Stimulated activated CD4-positive, alpha-beta T cell treated with anti-CD3 and anti-CD28 coated beads, Interleukin-12 subunit alpha, Interleukin-12 subunit beta, amount 100 ng/mL, for 24 hours (primary cell): Measurements from ENCODE around the gene DEFB113.
"Not testable (repeated sequence)": the region's sequence is repeated elsewhere in the genome, so short reads cannot be mapped to it uniquely, and the experiment has no call there.

Source experiments
- DNase-seq, 2 experiments: peaks; one replicate each; pipeline ENCODE4 v3.0.0-alpha.2; 2020; ENCODE audit warnings: low read depth in 2 of 2

DEFB113 gene

GRCh38 chr6:49969605-49970004 is at the start of gene DEFB113:
DEFB113 (minus strand) TSS chr6:49969625; CDS start chr6:49969625, 0 bp downstream.
- no peak for DNase-seq

DNA sequence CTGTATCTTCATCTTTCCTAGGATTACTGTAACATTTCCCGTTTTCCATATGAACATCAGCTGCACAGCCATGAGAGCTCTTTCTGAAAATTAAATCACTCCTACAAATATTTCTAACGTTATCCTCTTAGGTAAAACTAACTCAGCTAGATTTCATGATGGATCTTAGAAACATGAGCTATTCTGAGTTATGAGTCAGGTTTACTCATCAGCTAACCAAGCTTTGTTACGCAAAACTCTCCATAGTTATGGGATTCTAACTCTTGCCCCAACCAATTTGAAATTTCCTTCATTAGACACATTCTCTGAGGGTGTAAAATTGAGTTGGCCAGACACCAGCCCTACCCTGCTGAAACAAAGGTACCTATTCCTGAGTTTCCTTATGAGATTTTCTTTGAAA is 38.4 kb upstream of the DEFB113 start:
- no peak for DNase-seq

- no peak for DNase-seq
Observed at GRCh38 chr6:50003139-50003538, 33.7 kb upstream of the DEFB113 start.

- DNase-seq, result no peak
Observed at GRCh38 chr6:49995278-49995677, 25.9 kb upstream of the DEFB113 start.

- DNase-seq, result no peak
Observed at GRCh38 chr6:49988900-49989299, 19.5 kb upstream of the DEFB113 start.

GRCh38 chr6:49987749-49988148 is 18.3 kb upstream of the DEFB113 start:
- no peak for DNase-seq

DNA sequence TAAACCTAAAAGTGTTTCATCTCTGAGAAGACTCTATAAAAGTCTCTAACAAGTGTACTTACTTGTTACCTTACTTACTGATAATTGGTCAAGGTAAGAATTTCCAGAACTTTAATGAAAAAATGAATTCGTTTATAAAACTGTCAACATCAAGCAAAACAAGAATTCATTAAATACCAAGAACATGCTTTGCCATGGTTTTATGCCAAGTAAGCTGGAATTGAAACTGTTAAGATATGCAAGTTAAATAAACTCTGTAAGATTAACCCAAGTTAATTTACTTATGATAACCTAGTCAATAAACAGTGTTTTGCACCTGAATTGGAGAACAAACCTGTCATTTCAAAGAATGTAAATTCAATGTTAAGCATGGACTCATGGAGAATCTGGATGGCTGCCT is 17.1 kb upstream of the DEFB113 start:
- DNase-seq, result no peak

DNA sequence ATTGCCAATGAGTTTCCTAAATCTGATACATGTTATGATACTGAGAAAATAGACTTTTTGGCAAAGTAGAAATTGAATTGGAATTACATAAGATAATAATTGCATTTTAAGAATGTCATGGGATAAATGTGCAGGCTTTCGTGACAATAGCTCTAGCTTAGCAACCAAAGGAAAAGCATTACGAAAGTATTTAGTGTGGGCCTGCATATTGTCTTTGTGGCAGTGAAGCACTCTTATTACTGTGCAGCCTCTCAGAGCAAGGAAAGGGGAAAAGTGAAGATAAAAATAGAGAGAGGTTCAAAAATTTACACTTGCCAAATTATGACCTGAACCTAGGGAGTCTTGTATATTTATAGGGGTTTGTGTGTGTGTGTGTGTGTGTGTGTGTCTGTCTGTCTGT is 12.6 kb upstream of the DEFB113 start:
- no peak for DNase-seq

GRCh38 chr6:49980898-49981297 is 11.5 kb upstream of the DEFB113 start:
- no peak for DNase-seq

- DNase-seq, result no peak
Observed at GRCh38 chr6:49979584-49979983, 10.2 kb upstream of the DEFB113 start.

GRCh38 chr6:49978332-49979226 is 9.2 kb upstream of the DEFB113 start:
- DNase-seq, result no peak

- DNase-seq, result no peak
Observed at GRCh38 chr6:49966823-49967222, 2.6 kb downstream of the DEFB113 start.

GRCh38 chr6:49966334-49966733 is 3.1 kb downstream of the DEFB113 start:
- no peak for DNase-seq

DNA sequence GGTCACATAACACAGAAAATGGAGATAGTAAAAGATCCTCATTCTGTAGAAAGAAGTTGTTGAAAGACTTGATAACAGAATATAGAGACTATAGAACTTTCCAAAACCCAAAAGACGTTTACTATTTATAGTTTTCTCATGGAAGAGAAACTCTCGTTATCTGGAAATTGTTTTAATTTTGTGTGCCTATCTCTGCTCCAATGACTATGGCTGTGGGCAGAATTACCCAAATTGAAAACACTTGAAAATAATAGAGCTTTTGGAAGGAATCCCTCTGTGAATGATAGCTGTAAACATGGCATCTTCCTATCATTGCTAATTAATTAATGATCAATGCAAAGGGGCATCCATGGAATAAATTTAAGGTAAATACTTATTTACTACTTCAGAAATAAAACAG is 5.4 kb downstream of the DEFB113 start, which contains the start of gene DEFB114:
DEFB114 (minus strand) TSS at position 101 of the 400 bp plus-strand sequence; CDS start at position 42, 59 bp downstream.
- no peak for DNase-seq

DNA sequence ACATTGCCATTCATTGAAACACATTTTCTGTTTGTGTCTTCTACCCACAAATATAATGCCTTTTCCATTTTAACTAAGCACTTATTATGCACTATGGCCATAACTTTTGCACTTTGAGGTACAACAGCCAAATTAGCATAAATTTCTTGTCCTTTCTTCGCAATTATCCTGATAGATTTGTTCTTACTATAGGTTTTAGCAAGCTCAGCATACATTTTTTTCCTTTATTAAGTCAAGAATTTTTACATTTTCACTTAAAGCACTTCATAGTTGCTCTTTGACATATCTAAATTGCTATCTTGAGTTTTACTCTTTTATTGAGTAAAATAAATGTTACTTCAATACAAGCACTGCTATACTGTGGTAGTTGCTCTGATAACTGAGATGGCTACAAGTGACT is 11.2 kb downstream of the DEFB113 start:
- DNase-seq, result no peak

DNA sequence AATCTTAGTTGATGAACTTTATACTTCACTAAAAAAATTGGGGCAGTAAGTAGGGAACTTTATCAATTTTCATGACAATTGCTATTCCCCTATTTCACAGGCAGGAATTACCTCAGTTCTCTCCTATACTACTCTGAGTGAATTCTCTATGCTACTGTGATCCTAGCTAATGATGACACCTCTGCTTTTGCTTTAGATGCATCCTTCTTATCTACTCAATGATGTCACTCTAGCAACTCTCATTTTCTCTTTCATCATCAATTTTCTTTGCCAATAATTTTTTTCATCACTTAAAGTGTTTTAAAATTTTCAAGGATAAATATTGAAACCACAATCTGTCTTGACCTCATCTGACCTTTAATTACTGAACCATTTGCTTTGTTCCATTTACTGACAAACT is 13.6 kb downstream of the DEFB113 start:
- DNase-seq, result no peak

DNA sequence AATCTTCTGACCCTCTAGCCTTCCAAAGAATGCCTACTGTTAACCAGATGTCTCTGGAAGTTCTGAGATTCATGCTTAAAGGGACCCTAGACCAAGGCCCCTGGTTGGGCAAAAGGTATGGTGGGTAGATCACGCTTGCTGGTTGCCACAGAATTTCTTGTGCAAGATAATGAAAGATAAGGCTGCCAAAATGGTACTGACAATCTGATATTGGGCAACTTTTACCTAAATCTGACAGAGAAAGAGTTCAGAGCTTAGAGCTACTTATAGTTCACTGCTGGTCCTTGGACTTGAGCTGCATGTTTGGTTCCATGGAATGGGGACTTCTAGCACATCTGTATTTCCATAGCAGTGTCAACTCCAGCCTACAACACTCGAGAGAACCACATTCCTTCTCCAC is 17.5 kb downstream of the DEFB113 start:
- DNase-seq, result no peak

DNA sequence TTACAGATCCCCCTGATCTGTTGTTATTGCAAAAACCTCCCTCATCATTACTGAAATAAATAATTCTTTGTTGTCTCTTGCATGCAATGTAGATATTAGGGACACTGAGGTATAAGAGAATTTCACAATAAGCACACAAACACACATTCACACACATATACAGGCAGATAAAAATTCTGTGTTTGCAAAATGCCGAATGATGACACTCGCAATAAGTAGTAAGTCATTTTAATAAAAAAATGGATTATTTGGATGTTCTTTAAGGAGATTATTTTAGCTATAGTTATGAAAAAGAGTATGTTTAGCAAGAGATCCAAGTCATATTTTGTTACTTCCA is 19.0 kb downstream of the DEFB113 start:
- DNase-seq, result no peak

DNA sequence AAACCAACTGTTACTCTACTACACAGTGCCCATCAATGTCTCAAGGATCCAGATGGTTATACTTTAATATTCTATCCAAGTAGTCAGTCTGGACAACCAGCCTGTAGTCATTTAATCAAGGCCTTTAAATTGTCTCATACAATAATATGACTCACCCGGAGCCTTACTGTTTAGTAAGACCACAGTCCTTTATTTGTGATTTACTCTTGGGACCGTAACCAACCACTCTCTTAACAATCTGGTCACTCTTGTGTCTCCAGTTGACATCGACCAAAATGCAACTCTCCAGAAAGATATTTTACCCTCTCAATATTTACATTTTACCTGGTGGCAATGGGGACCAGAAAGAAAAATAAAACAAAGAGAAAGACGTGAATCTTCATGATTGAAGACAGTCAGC is 20.4 kb downstream of the DEFB113 start:
- DNase-seq, result no peak

- no peak for DNase-seq
Observed at GRCh38 chr6:49946835-49947234, 22.6 kb downstream of the DEFB113 start.

GRCh38 chr6:49944068-49944467 is 25.4 kb downstream of the DEFB113 start:
- DNase-seq, result not testable (repeated sequence)

DNA sequence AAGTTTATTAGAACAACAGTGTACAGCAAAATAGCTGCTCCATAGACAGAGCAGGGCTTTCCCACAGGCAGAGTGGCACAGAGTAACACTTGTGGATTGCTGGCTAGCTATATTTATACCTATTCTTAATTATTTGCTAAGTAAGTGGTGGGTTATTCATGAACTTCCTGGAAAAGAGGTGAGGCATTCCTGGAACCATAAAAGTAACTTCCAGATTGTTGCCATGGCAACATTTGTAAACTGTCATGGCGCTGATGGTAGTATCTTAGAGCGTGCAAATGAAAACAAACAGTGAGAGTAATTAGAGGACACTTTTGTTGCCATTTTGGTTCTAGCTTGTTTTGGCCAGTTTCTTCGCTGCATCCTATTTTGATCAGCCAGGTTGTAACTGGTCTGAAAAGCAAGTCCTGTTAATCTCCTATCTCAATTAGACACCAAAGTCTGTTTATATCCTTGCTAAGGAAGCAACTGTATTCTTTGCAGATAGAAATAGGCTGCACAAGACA is 29.4 kb downstream of the DEFB113 start:
- DNase-seq, result no peak

GRCh38 chr6:49937811-49938210 is 31.6 kb downstream of the DEFB113 start:
- no peak for DNase-seq

DNA sequence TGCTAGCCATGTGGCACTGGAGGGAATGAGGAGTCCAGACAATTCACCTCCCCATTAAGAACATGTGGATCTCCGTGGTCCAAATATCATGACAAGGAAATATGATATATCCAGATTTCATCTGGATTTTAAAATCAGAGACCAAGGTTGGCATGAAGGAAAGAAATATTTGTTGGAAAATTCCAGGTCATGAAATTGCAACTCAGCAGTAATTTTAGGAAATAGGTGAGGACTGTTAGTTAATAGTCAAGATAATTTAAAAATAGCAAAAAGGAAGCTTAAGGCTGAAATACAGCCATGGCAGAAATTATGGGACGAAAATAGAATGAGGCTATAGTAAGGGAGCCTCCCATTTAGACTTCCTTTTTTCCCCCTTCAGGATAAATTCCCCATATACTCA is 32.4 kb downstream of the DEFB113 start:
- DNase-seq, result no peak
